PC-9 (cell line): Measurements from ENCODE around the gene DHRS2. TPM values are rescaled to one million over a fixed set of nuclear protein-coding genes. Genes with fewer than 3 reads are reported as not detected.

Experiments used
- BruUV-seq: library from RNA; stranded (reverse); fragments of 400-500 nt; replicated peaks from 2 replicates; lab custom pipeline; 2021; lab: Mats Ljungman, UMichigan
- CTCF ChIA-PET: fragments of 300-600 bp; sonication (Branson Sonifier 250); formaldehyde crosslinking; loops from one replicate; lab custom pipeline; 2022; ENCODE audit warnings: antibody characterized with exemption; lab: Charles Lee
- POLR2A ChIA-PET: fragments of 300-600 bp; sonication (Branson Sonifier 250); formaldehyde crosslinking; loops from one replicate; lab custom pipeline; 2022; ENCODE audit warnings: antibody characterized with exemption; ENCODE audit not compliant: unreplicated experiment; lab: Charles Lee
- DNase-seq, 2 experiments: peaks; one replicate each; pipeline versions ENCODE4 v3.0.0 to v3.0.0-alpha.2; 2015 to 2022; ENCODE audit warnings: mixed read lengths in 1 of 2
- H2AFZ ChIP-seq: fragments of 200-600 bp; sonication (generic); 2 replicates; pipeline ENCODE4 v1.8.1; 2017; ENCODE audit warnings: antibody characterized with exemption
- H3F3A ChIP-seq: fragments of 200-600 bp; sonication (generic); 2 replicates; pipeline ENCODE4 v1.8.1; 2017; ENCODE audit warnings: antibody characterized with exemption, mild to moderate bottlenecking, low read depth; ENCODE audit not compliant: insufficient read depth
- H3K27ac ChIP-seq: fragments of 200-600 bp; sonication (generic); 2 replicates; pipeline ENCODE4 v1.6.1; 2016; ENCODE audit warnings: mixed run types
- H3K27me3 ChIP-seq: fragments of 200-600 bp; sonication (generic); 2 replicates; pipeline ENCODE4 v1.6.1; 2016; ENCODE audit warnings: low read depth, mixed run types; ENCODE audit not compliant: insufficient read depth
- H3K36me3 ChIP-seq: fragments of 200-600 bp; sonication (generic); 2 replicates; pipeline ENCODE4 v1.6.1; 2016; ENCODE audit warnings: low read depth, mixed run types
- H3K4me1 ChIP-seq: fragments of 200-600 bp; sonication (generic); replicated peaks from 2 replicates; pipeline ENCODE4 v1.6.1; 2016; ENCODE audit warnings: mixed run types; ENCODE audit not compliant: insufficient read depth
- H3K4me2 ChIP-seq: fragments of 200-600 bp; sonication (generic); 2 replicates; pipeline ENCODE4 v1.6.1; 2017; ENCODE audit warnings: mixed run types
- H3K4me3 ChIP-seq: fragments of 200-600 bp; sonication (generic); 2 replicates; pipeline ENCODE4 v1.6.1; 2016; ENCODE audit warnings: mixed run types
- H3K79me2 ChIP-seq: fragments of 200-600 bp; sonication (generic); 2 replicates; pipeline ENCODE4 v1.6.1; 2017; ENCODE audit warnings: low read depth, mixed run types
- H3K9me2 ChIP-seq: fragments of 200-600 bp; sonication (generic); 2 replicates; pipeline ENCODE4 v1.8.1; 2017; ENCODE audit warnings: mild to moderate bottlenecking; ENCODE audit not compliant: insufficient read depth
- H3K9me3 ChIP-seq: fragments of 200-600 bp; sonication (generic); 2 replicates; pipeline ENCODE4 v1.8.1; 2016; ENCODE audit warnings: low read depth; ENCODE audit not compliant: insufficient read depth
- H4K20me1 ChIP-seq: fragments of 200-600 bp; sonication (generic); 2 replicates; pipeline ENCODE4 v1.8.1; 2017; ENCODE audit not compliant: insufficient read depth
- EZH2 ChIP-seq: fragments of 200-600 bp; sonication (generic); IDR thresholded peaks from 2 replicates; pipeline ENCODE4 v1.8.0; 2017; ENCODE audit warnings: antibody characterized with exemption, low read depth
- intact Hi-C: fragments of 100-400 bp; cut with micrococcal nuclease; formaldehyde crosslinking; loops from one replicate; pipeline ENCODE4 v1.10.0; 2022; ENCODE audit not compliant: unreplicated experiment
- total RNA-seq: library from RNA; stranded (reverse); gene quantifications from 2 replicates; pipeline ENCODE4 v1.2.3, GENCODE V29; 2021
- TF ChIP-seq, protein P1 (sequence below): fragments of 200-600 bp; sonication (generic); conservative IDR thresholded peaks from 2 replicates; pipeline ENCODE4 v1.6.1; 2017; ENCODE audit warnings: mixed run types, antibody characterized with exemption, mild to moderate bottlenecking, moderate library complexity

The DHRS2 gene
- total RNA-seq, 1 experiment from 2014 or later = 0.55 TPM

- Histone ChIP-seq H3K27ac (no peak overlapping the region), H4K20me1 (no peaks in the 10 kb centered on the region), H3K27me3 (no peaks in the 10 kb centered on the region), H3K4me3 (no peak overlapping the region), H3K79me2 (no peaks in the 10 kb centered on the region), H3F3A (no peaks in the 10 kb centered on the region), H3K4me1 (peaks cover 8% of the 10 kb centered on the region; the same call in 1 of the 2 replicates), H3K9me3 (no peaks in the 10 kb centered on the region), H3K36me3 (no peaks in the 10 kb centered on the region), H2AFZ (no peak overlapping the region), H3K9me2 (no peaks in the 10 kb centered on the region), H3K4me2 (no peak overlapping the region)
- TF ChIP-seq EZH2 = no peak
- ChIA-PET POLR2A (no interaction called here), CTCF (no interaction called here)
- intact Hi-C loops = no loop called here
- DNase-seq = no peak
- no TSS peak for BruUV-seq
Measured at GRCh38 chr14:23601424-23601823, 34.7 kb upstream of the DHRS2 start.

- no peaks in the 10 kb centered on the region for H3K27me3 ChIP-seq
- H3K4me1 ChIP-seq = peaks cover 8% of the 10 kb centered on the region; the same call in 1 of the 2 replicates
- H3K9me2 ChIP-seq = no peaks in the 10 kb centered on the region
- no peaks in the 10 kb centered on the region for H3K79me2 ChIP-seq
- intact Hi-C loops = no loop called here
- peak in 1 of 2 experiments; percentile 50 for DNase-seq
- CTCF ChIA-PET = no interaction called here
- H2AFZ ChIP-seq = no peak overlapping the region
- H3K4me3 ChIP-seq = no peak overlapping the region
- TF ChIP-seq, protein P1, sequence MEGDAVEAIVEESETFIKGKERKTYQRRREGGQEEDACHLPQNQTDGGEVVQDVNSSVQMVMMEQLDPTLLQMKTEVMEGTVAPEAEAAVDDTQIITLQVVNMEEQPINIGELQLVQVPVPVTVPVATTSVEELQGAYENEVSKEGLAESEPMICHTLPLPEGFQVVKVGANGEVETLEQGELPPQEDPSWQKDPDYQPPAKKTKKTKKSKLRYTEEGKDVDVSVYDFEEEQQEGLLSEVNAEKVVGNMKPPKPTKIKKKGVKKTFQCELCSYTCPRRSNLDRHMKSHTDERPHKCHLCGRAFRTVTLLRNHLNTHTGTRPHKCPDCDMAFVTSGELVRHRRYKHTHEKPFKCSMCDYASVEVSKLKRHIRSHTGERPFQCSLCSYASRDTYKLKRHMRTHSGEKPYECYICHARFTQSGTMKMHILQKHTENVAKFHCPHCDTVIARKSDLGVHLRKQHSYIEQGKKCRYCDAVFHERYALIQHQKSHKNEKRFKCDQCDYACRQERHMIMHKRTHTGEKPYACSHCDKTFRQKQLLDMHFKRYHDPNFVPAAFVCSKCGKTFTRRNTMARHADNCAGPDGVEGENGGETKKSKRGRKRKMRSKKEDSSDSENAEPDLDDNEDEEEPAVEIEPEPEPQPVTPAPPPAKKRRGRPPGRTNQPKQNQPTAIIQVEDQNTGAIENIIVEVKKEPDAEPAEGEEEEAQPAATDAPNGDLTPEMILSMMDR = no peak
- no peak for TF ChIP-seq EZH2
- H3K9me3 ChIP-seq = no peaks in the 10 kb centered on the region
- no peaks in the 10 kb centered on the region for H3K36me3 ChIP-seq
- no peaks in the 10 kb centered on the region for H3F3A ChIP-seq
- H4K20me1 ChIP-seq = no peaks in the 10 kb centered on the region
- peak overlapping the region; percentile 27; the same call in 1 of the 2 replicates for H3K4me2 ChIP-seq
- no peak overlapping the region for H3K27ac ChIP-seq
- BruUV-seq = no TSS peak
- POLR2A ChIA-PET = no interaction called here
Measured at GRCh38 chr14:23601845-23602180, 34.4 kb upstream of the DHRS2 start.

DNA sequence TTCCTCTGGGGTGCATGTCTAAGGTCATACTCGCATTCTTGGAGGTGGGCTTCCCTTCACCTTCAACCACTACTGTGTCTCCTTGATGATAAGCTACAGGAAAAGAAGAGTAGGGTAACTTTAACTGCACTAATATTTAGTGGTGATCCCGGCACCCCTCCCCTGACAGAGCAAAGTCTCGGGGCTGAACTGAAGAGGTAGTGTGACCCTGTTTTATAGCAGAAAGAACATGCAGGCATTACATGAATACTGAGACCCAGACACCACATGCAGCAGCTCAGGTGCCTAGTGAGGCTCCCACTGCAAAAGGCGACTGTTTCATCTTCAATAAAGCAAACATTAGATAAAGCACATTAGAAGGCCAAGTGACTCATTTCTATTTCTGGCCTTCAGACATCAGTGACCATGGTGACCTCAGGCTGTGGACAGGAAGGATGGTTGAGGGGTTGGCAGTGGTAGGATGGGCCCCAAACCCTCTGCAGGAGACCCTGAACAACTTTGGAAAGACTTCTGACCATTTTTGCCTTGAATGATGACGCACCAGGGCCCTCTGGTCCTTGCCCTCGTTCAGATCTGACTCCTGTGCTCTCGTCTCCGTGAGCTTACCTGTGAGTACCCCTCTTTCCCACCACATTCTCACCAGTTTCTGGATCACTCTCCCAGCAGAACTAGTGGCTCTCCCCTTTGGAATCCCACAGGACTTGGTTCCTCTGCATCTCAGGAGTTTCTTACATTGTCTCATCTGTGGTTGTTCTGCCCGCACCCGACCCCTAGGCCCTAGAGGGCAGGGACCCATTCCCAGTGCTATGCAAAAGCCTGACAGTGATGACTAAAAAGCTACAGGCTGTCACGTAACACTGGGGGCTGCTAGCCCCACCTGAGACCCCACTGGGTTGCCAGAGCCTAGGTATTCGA, 33.7 kb upstream of the DHRS2 start:
- Histone ChIP-seq H3K27me3 (no peaks in the 10 kb centered on the region), H3K4me3 (no peak overlapping the region), H3K27ac (no peak overlapping the region), H3K79me2 (no peaks in the 10 kb centered on the region), H3F3A (no peaks in the 10 kb centered on the region), H3K36me3 (no peaks in the 10 kb centered on the region), H3K9me2 (no peaks in the 10 kb centered on the region), H3K4me2 (peak overlapping the region; percentile 27; the same call in 1 of the 2 replicates), H4K20me1 (no peaks in the 10 kb centered on the region), H3K9me3 (no peaks in the 10 kb centered on the region), H2AFZ (no peak overlapping the region), H3K4me1 (peaks cover 8% of the 10 kb centered on the region; the same call in 1 of the 2 replicates)
- POLR2A ChIA-PET = interaction anchor here (0.7 kb wide), 1 partner anchor 491 kb away, joined by 5 read pairs; the partner anchor contains the start of gene PCK2
- CTCF ChIA-PET = no interaction called here
- DNase-seq = peak in 1 of 2 experiments; percentile 41
- BruUV-seq = no TSS peak
- intact Hi-C loops = no loop called here
- TF ChIP-seq EZH2 = no peak
- TF ChIP-seq, protein P1 = no peak
